Suprapubic skin (tissue), 4 donors: Measurements from ENCODE around the gene ADD2.

Source experiments
- POLR2A ChIP-seq, 2 donors: fragments of 450-650 bp; IDR thresholded peaks; one replicate each; pipeline ENCODE4 v1.6.1; 2017; ENCODE audit warnings: antibody characterized with exemption in 2 of 2, mild to moderate bottlenecking in 2 of 2, moderate library complexity in 2 of 2
- POLR2AphosphoS5 ChIP-seq, 3 donors: sonication (generic); formaldehyde crosslinking; IDR thresholded peaks; one replicate each; pipeline ENCODE4 v1.6.1; 2017; ENCODE audit warnings: antibody characterized with exemption in 3 of 3

GRCh38 chr2:70769450-70769849, 1.4 kb upstream of the ADD2 start:
- TF ChIP-seq POLR2A (IDR thresholded peaks at IDR 0.05) (no peak), POLR2AphosphoS5 (IDR thresholded peaks at IDR 0.05) (no peak)
